ENCODE data around the gene ABLIM2. TPM values are rescaled to one million over a fixed set of nuclear protein-coding genes. Genes with fewer than 3 reads are reported as not detected.

Gene ABLIM2
- total and polyA plus RNA-seq, 2 of the 8 experiments (the other 6 are each of a cell fraction or from before 2014, with no cell fraction given): 2.8 to 3.0 TPM

- Histone ChIP-seq H3K36me3 (ENCODE audit: control insufficient read depth in 2 of 4, insufficient read depth in 4 of 4, low read length in 3 of 4) (no peaks in the 10 kb centered on the region), H3K14ac (ENCODE audit: insufficient read length) (no peak overlapping the region), H3K79me1 (ENCODE audit: low read depth, low read length) (peaks cover 3% of the 10 kb centered on the region), H2AFZ (ENCODE audit: low read length) (no peak overlapping the region), H2AK5ac (ENCODE audit: low read depth, low read length) (0 out of 2 replicates have a peak overlapping the region, but pooled peaks have one; percentile 13), H4K8ac (ENCODE audit: extremely low read depth, insufficient read depth, low read length) (no peak overlapping the region), H3K23me2 (ENCODE audit: low read depth, low read length) (no peaks in the 10 kb centered on the region), H3K4me2 (ENCODE audit: insufficient read depth in 1 of 2, low read depth in 2 of 2, low read length in 2 of 2) (no peak overlapping the region), H3K79me2 (ENCODE audit: control insufficient read depth in 1 of 2, insufficient read depth in 2 of 2, low read length in 2 of 2) (peaks cover 4 to 75% of the 10 kb centered on the region in 2 experiments; a peak in 3 of 4 replicates), H3K9me3 (ENCODE audit: insufficient read depth in 2 of 2, low read depth in 1 of 2, low read length in 1 of 2) (no peaks in the 10 kb centered on the region), H2BK15ac (ENCODE audit: low read length) (no peak overlapping the region), H2BK20ac (ENCODE audit: low read length) (no peak overlapping the region), H3K4ac (replicated peaks; ENCODE audit: insufficient read length, low read depth, low read length) (no peak overlapping the region), H2BK12ac (ENCODE audit: low read depth, low read length) (no peak overlapping the region), H4K91ac (replicated peaks; ENCODE audit: insufficient read length, low read length) (no peak overlapping the region), H3K27ac (ENCODE audit: low read depth, low read length) (no peak overlapping the region), H3K27me3 (replicated peaks in 1 of 4; ENCODE audit: control insufficient read depth in 3 of 4, extremely low read depth in 1 of 4, insufficient read depth in 3 of 4, low read length in 3 of 4) (no peaks in the 10 kb centered on the region), H3K4me1 (replicated peaks in 1 of 4; ENCODE audit: control insufficient read depth in 3 of 4, insufficient read depth in 4 of 4, low read length in 3 of 4) (peaks cover 3 to 5% (median 3%) of the 10 kb centered on the region in 4 experiments; a peak in 6 of 7 replicates), H4K20me1 (replicated peaks in 1 of 2; ENCODE audit: control insufficient read depth in 1 of 2, insufficient read depth in 2 of 2, low read length in 2 of 2) (peaks cover 0 to 2% of the 10 kb centered on the region in 2 experiments), H3K18ac (ENCODE audit: extremely low read depth, low read length) (no peak overlapping the region), H2BK5ac (ENCODE audit: low read depth, low read length) (no peak overlapping the region; the same call in 1 of the 2 replicates), H3K4me3 (ENCODE audit: extremely low read depth in 1 of 4, insufficient read depth in 2 of 4, low read depth in 3 of 4, low read length in 4 of 4) (no peak overlapping the region), H2BK120ac (replicated peaks; ENCODE audit: low read depth, low read length) (no peak overlapping the region), H3K9ac (replicated peaks in 1 of 4; ENCODE audit: extremely low read depth in 1 of 4, low read depth in 3 of 4, low read length in 3 of 4) (no peak overlapping the region), H3K23ac (ENCODE audit: insufficient read length) (no peak overlapping the region), H4K5ac (ENCODE audit: insufficient read length, low read depth, low read length) (no peak overlapping the region), H3K56ac (replicated peaks; ENCODE audit: insufficient read length, low read depth, low read length) (no peak overlapping the region)
- WGBS, 2 experiments (ENCODE audit: extremely low coverage in 1 of 2, insufficient coverage in 1 of 2, insufficient read length in 1 of 2, insufficient replicate concordance in 2 of 2, low coverage in 1 of 2, low lambda C conversion rate in 2 of 2, missing lambda C conversion rate in 1 of 2): 88% methylated on average over 4 of the region's 4 CpGs; no CpG with 5 or more reads in 1 of the 2 experiments
- ChIA-PET CTCF (ENCODE audit: partially characterized antibody) (interaction anchor here (0.9 to 1.6 kb wide), 5 partner anchors 11 to 119 kb away, joined by 3 to 4 read pairs (median 4); no protein-coding TSS in a partner anchor), POLR2A (ENCODE audit: partially characterized antibody) (interaction anchor here (0.9 to 2.5 kb wide), 2 partner anchors 14 to 16 kb away, joined by 3 to 10 read pairs; no protein-coding TSS in a partner anchor)
- no peak for DNase-seq (ENCODE audit: low read depth in 1 of 2, low spot score in 2 of 2)
- no peak for FAIRE-seq
- TF ChIP-seq RNF2 (IDR thresholded peaks at IDR 0.05; ENCODE audit: borderline replicate concordance, low read depth, low read length, missing control alignments, poor library complexity, severe bottlenecking) (no peak), KDM4A (IDR thresholded peaks at IDR 0.05; ENCODE audit: low read depth, low read length, severe bottlenecking) (no peak), SUZ12 (IDR thresholded peaks at IDR 0.05; ENCODE audit: low read length) (no peak), ATF2 (IDR thresholded peaks at IDR 0.05; ENCODE audit: low read length) (no peak), BACH1 (IDR thresholded peaks at IDR 0.05; ENCODE audit: low read length) (no peak), SIRT6 (IDR thresholded peaks at IDR 0.05; ENCODE audit: low read length) (no peak)
Observed at GRCh38 chr4:7924570-7924969, 234.0 kb downstream of the ABLIM2 start.

All from H1 (cell line).